Hepatocyte (in vitro differentiated cells): ENCODE results near the gene LMCD1.

Experiments used
- EZH2 ChIP-seq: fragments of 200-600 bp; sonication (generic); IDR thresholded peaks from 2 replicates; pipeline ENCODE4 v1.6.1; 2016; ENCODE audit warnings: antibody characterized with exemption, mild to moderate bottlenecking, borderline replicate concordance
- EZH2phosphoT487 ChIP-seq: fragments of 200-600 bp; sonication (generic); IDR thresholded peaks from one replicate; pipeline ENCODE4 v1.6.1; 2018; ENCODE audit warnings: antibody characterized with exemption, mild to moderate bottlenecking, low read depth, moderate library complexity; ENCODE audit not compliant: unreplicated experiment, severe bottlenecking
- TF ChIP-seq, protein P1 (sequence below): fragments of 200-600 bp; sonication (generic); IDR thresholded peaks from 2 replicates; pipeline ENCODE4 v1.5.1; 2016; ENCODE audit warnings: antibody characterized with exemption, mild to moderate bottlenecking; ENCODE audit not compliant: poor library complexity

DNA sequence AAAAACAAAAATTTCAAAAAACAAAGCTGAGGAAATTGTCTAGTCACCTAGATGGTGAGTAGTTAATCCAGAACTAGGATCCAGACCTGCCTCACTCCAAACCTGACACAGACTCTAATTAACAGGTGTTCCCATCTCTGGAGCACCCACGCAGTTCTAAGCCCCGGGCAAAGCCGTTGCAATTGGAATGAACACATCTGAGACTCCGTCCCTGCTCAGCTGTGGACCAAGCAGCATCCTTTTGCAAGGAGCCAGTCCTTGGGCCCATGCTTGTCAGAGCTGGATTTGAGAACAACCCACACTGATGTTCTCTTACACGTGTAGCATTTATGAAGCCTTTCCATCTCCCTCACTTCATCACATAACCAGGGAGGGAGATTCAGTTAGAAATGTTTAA, 54.8 kb downstream of the LMCD1 start:
- TF ChIP-seq, protein P1, sequence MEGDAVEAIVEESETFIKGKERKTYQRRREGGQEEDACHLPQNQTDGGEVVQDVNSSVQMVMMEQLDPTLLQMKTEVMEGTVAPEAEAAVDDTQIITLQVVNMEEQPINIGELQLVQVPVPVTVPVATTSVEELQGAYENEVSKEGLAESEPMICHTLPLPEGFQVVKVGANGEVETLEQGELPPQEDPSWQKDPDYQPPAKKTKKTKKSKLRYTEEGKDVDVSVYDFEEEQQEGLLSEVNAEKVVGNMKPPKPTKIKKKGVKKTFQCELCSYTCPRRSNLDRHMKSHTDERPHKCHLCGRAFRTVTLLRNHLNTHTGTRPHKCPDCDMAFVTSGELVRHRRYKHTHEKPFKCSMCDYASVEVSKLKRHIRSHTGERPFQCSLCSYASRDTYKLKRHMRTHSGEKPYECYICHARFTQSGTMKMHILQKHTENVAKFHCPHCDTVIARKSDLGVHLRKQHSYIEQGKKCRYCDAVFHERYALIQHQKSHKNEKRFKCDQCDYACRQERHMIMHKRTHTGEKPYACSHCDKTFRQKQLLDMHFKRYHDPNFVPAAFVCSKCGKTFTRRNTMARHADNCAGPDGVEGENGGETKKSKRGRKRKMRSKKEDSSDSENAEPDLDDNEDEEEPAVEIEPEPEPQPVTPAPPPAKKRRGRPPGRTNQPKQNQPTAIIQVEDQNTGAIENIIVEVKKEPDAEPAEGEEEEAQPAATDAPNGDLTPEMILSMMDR, result no peak
- TF ChIP-seq EZH2, result no peak
- TF ChIP-seq EZH2phosphoT487, result no peak
